ENCODE data around the gene POLR1E. TPM values are rescaled to one million over a fixed set of nuclear protein-coding genes. Genes with fewer than 3 reads are reported as not detected.

POLR1E gene
- total RNA-seq, 4 donors from 2014 or later: 16.7 to 22.3 (median 17.6) TPM

GRCh38 chr9:37496020-37496419 lies 10.3 kb downstream of the POLR1E start:
- H3K36me3 ChIP-seq: peaks cover 8 to 90% of the 10 kb centered on the region in 2 donors
- TF ChIP-seq CTCF (IDR thresholded peaks at IDR 0.05 in 4 of 5, conservative IDR thresholded peaks at IDR 0.05 in 1 of 5) (no peak), POLR2A (IDR thresholded peaks at IDR 0.05) (no peak)
- H3K9me3 ChIP-seq: no peaks in the 10 kb centered on the region
- DNase-seq: no peak
- in situ Hi-C loops (cut with MboI; ENCODE audit: low sequenced_read_pairs in 4 of 4): no loop called here
- ATAC-seq: peak; percentile 12 to 17
- intact Hi-C loops (cut with DNase I; ENCODE audit: low total_unique reads): no loop called here
- H3K27me3 ChIP-seq: no peaks in the 10 kb centered on the region
- peak overlapping the region; percentile 2 to 61 (median 18) for H3K27ac ChIP-seq
- H3K4me3 ChIP-seq: no peak overlapping the region
- no peaks in the 10 kb centered on the region for H3K4me1 ChIP-seq

GRCh38 chr9:37497320-37497719 lies 11.6 kb downstream of the POLR1E start:
- H3K4me1 ChIP-seq: no peaks in the 10 kb centered on the region
- DNase-seq (no peak), ATAC-seq (no peak)
- H3K27me3 ChIP-seq: no peaks in the 10 kb centered on the region
- H3K27ac ChIP-seq: no peak overlapping the region
- H3K4me3 ChIP-seq: no peak overlapping the region
- TF ChIP-seq CTCF (IDR thresholded peaks at IDR 0.05 in 4 of 5, conservative IDR thresholded peaks at IDR 0.05 in 1 of 5) (no peak), POLR2A (IDR thresholded peaks at IDR 0.05) (no peak)
- no peaks in the 10 kb centered on the region for H3K9me3 ChIP-seq
- in situ Hi-C loops (cut with MboI; ENCODE audit: low sequenced_read_pairs in 4 of 4) (no loop called here), intact Hi-C loops (cut with DNase I; ENCODE audit: low total_unique reads) (no loop called here)
- peaks cover 10 to 91% of the 10 kb centered on the region in 2 donors for H3K36me3 ChIP-seq

- ATAC-seq: no peak
- Histone ChIP-seq H3K4me3 (no peak overlapping the region), H3K4me1 (no peaks in the 10 kb centered on the region), H3K36me3 (peaks cover 14 to 91% of the 10 kb centered on the region in 2 donors), H3K9me3 (no peaks in the 10 kb centered on the region), H3K27me3 (no peaks in the 10 kb centered on the region), H3K27ac (no peak overlapping the region)
- in situ Hi-C loops (cut with MboI; ENCODE audit: low sequenced_read_pairs in 4 of 4): no loop called here
- no peak for TF ChIP-seq POLR2A (IDR thresholded peaks at IDR 0.05)
- no peak for TF ChIP-seq CTCF (IDR thresholded peaks at IDR 0.05 in 4 of 5, conservative IDR thresholded peaks at IDR 0.05 in 1 of 5)
- intact Hi-C loops (cut with DNase I; ENCODE audit: low total_unique reads): no loop called here
- no peak for DNase-seq
These were observed 12.7 kb downstream of the POLR1E start for GRCh38 chr9:37498457-37498856.

GRCh38 chr9:37499297-37499696 lies 13.5 kb downstream of the POLR1E start:
- Histone ChIP-seq H3K9me3 (no peaks in the 10 kb centered on the region), H3K4me1 (no peaks in the 10 kb centered on the region), H3K27me3 (no peaks in the 10 kb centered on the region), H3K27ac (no peak overlapping the region), H3K4me3 (no peak overlapping the region), H3K36me3 (peaks cover 15 to 91% of the 10 kb centered on the region in 2 donors)
- in situ Hi-C loops (cut with MboI; ENCODE audit: low sequenced_read_pairs in 4 of 4) (no loop called here), intact Hi-C loops (cut with DNase I; ENCODE audit: low total_unique reads) (no loop called here)
- DNase-seq: no peak
- no peak for ATAC-seq
- no peak for TF ChIP-seq CTCF (IDR thresholded peaks at IDR 0.05 in 4 of 5, conservative IDR thresholded peaks at IDR 0.05 in 1 of 5)
- no peak for TF ChIP-seq POLR2A (IDR thresholded peaks at IDR 0.05)

GRCh38 chr9:37501957-37502596 lies 16.3 kb downstream of the POLR1E start:
- in situ Hi-C loops (cut with MboI; ENCODE audit: low sequenced_read_pairs in 4 of 4): no loop called here
- Histone ChIP-seq H3K9me3 (no peaks in the 10 kb centered on the region), H3K36me3 (peaks cover 15 to 72% of the 10 kb centered on the region in 2 donors), H3K27me3 (no peaks in the 10 kb centered on the region), H3K4me1 (no peaks in the 10 kb centered on the region), H3K27ac (no peak overlapping the region), H3K4me3 (no peak overlapping the region)
- DNase-seq (no peak), ATAC-seq (no peak)
- intact Hi-C loops (cut with DNase I; ENCODE audit: low total_unique reads): no loop called here
- TF ChIP-seq POLR2A (IDR thresholded peaks at IDR 0.05) (no peak), CTCF (IDR thresholded peaks at IDR 0.05 in 4 of 5, conservative IDR thresholded peaks at IDR 0.05 in 1 of 5) (no peak)
